HG02885 (cell line): ENCODE data around the gene CRYBG1.

ENCODE experiments used
- ATAC-seq: cut with Tn5 transposase; IDR thresholded peaks from one replicate; pipeline ENCODE4 v1.9.1; 2021; ENCODE audit warnings: mild to moderate bottlenecking; ENCODE audit not compliant: unreplicated experiment, poor library complexity

The CRYBG1 gene

DNA sequence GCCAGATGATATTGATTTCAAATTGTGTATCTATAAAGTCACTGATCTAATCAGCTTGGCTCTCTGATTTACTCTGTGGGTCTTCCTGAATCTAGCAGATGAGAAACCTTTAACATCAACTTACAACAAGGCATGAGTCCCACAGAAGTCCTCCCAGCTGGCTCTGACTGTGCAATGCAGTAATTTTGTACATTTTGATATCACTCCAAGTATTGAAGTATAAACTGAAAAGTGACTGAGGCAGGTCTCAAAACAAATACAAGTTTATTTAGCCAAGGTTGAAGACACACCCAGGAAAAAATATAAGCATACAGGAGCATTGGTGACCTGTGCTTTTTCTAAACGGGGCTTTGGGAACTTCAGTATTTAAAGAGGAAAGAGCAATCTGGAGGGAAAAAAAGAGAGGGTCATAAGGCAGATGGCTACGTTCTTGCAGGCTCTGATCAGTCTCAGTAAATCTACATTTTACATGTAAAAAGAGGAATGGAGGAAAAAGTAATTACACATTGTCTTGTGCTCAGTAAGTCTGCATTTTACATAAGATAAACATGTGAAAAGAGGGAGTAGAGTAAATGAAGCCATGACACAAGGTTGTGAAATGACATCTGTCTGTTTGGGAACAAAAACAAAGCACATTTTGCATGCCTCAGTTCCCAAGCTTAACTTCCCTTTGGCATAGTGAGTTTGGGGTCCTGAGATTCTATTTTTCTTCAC, 59.5 kb downstream of the CRYBG1 start:
- no peak for ATAC-seq

DNA sequence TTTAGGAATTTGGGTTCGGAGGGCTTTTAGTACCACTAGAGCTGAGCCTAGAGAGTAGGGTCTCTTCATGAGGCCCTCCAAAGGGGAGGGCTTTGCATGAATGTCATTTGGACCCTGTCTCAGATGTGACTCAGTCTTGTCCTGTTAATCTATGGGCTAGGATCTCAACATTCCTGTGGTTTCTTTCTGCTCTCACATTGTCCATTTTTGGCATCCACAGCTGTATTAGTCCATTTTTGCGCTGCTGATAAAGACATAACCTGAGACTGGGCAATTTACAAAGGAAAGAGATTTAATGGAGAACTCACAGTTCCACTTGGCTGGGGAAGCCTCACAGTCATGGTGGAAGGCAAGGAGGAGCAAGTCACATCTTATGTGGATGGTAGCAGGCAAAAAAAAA, 61.0 kb downstream of the CRYBG1 start:
- no peak for ATAC-seq

DNA sequence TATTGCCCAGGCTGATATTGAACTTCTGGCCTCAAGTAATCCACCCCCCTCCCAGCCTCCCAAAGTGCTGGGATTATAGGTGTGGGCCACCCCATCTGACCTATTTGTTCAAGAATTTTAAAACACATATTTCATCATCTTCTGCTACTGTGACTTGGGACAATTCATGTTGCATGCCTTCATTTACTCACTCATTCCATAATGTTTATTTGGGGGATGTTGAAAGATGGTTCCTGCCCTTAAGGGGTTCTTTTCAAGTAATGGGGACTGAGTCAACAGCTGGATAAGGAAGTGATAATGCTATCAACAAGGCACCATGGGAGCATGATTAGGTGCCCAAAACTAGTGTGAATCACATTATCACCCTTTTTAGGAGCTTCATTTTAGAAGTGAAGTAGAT, 62.0 kb downstream of the CRYBG1 start:
- no peak for ATAC-seq

DNA sequence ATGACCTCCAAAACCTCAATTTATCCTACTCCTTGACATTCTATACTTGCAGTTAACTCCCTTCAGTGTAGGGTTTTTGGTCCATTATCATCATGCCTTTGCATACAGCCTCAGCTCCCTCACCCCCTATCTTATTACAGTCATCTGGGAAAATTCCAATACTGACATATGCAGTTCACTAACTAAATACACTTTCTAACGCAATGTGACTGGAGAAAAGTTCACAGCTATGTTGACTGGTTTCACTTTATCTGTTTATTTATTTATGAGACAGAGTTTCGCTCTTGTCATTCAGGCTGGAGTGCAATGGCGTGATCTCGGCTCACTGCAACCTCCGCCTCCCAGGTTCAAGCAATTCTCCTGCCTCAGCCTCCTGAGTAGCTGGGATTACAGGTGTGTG, 64.9 kb downstream of the CRYBG1 start:
- ATAC-seq = no peak

DNA sequence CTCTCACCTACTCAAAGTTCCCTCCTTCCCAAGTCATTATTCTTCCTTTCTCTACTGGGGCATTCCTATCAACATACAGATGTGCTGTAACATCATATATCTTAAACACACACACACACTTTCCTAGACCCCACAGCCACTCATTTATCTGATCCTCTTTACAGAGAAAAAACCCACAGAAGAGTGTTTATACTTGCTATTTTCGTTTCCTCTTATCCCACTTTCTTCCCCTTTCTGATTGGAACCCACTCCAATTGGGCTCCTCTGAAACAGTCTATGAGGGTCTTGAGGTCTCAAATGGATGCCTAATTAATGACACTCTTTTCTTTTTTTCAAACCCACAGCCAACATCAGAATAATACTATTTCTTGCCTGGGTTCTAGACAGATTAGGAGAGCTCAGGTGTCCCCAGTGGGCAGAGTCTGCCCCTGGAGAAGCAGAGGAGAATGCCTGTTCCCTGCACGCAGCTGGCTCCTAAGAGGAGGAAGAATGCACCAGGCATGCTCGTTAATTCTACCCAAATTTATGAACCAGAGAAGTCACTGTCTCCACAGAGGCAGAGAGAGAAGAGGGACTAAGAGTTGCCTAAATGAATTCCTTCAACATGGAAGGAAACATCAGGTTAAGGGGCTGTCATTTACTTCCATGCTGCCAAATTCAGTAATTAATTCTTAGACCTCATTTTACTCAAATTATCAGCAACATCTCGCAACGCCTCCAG, 65.9 kb downstream of the CRYBG1 start:
- no peak for ATAC-seq

DNA sequence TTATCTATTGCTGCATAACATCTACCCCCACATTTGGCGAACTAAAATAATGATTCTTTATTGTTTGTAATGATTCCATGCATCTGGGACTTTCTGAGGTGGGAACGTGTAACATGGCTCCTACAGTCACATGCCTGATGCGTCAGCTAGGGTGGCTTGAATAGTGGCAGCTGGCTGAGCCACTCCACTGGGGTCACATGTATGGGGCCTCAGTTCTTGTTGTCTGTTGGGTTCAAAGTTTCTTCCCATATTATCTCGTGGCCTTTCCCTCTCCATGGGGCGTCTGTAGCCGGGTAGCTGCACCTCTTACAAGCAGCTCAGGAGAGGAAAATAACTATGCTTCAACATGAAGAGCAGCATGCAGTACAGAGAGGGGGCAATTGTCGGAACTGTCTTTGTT, 69.9 kb downstream of the CRYBG1 start:
- ATAC-seq = no peak

DNA sequence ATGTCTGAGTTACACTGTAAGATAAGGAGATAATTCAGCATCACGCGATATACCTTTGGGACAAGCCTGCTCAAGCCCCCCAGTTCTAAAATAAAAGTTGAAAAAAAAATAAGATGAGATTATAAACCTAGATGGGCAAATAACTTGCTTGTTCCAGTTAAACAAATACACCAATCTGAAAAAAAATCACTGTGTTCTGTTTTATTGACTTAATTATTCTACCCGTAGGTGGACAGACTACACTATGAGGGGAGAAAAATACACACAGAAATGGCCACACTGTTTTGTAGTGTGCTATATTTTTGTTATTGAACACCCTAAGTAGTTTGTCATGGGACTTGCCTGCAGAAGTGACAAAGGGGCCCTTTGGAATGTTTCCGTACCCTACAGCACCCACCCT, 70.9 kb downstream of the CRYBG1 start:
- ATAC-seq = no peak

DNA sequence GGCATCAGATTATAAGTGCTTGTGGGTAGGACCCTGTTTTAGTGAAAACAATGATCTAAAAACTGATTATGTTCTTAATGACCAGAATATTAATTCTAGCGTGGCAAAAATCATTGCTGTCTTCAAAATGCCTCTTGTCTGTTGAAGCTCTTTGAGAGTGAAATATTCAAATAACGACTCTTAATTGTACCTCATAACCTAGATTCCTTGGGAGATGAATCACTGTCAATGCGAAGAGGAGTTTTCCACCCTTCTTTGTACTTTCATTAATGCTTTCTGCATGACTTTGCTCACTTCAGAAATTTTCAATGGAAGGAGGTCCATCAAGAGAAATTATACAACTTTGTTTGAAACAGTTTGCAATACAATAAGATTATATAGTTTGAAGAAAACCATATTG, 71.5 kb downstream of the CRYBG1 start:
- no peak for ATAC-seq

DNA sequence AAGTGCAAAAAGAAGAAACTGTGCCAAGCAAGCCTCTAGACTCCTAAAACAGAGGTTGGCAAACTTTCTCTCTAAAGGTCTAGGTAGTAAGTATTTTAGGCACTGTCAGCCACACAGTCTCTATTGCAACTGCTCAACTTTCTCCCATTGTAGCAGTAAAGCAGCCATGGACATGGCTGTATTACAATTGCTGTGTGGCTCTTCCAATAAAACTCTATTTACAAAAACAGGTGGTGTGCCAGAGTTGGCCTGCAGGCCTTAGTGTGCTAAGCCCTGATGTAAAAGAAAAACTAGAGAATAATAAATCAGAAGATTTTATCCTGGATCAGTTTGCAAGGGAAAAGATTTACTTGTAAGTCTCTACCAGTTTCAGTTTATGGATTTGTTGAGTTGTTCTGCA, 74.0 kb downstream of the CRYBG1 start:
- no peak for ATAC-seq

DNA sequence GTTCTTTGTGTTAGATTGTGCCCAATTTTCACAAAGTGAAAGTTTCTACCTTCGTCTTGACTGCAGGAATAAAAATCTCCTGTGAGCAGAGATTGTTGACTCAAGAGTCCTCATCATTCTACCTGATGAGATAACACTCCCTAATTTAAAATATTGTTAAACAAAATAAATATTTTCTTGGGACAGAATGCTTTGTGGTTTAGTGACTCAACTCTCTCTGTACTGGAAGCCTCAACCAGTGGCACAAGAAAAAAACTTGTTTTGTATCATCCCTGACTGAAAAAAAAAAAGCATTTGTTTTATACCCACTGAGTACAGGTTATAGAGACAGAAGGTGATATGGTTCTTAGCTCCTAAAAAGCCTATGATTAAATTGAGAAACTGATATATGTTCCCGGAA, 78.9 kb downstream of the CRYBG1 start:
- ATAC-seq = no peak

DNA sequence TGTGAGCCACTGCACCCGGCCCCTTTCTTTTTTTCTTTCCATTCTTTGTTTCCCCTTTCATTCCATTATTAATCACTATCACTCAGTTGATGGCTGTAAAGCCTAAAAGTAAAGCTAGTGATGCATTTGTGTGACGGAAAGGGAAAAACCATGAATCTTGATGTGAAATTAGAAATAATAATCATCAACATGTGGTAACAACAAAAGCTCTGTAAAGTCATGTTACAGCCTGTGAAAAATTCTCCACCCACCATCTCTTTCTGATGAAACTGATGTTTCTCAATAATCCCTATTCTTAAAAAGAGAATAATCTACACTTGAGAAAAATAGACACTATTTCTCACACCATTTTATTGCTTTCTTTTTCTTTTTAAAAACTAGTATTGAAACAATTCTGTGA, 80.0 kb downstream of the CRYBG1 start:
- ATAC-seq = no peak

DNA sequence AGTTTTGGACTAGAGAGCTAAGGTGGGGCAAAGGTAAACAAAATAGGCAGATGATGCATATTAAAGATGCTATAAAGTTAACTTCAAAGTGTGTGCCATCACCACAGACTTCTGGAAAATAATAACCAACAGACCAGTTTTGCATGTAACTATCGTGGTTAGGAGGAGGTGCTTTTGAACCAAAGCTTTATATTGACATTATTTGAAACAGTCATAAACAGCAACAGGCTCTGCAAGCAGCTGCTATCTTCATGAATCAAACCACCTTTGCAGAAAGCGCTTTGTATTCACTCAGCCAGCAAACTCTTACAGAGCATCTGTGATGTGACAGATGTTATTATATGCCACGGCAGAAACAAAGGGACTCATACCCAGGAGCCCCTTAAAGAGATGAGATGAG, 81.9 kb downstream of the CRYBG1 start:
- no peak for ATAC-seq

DNA sequence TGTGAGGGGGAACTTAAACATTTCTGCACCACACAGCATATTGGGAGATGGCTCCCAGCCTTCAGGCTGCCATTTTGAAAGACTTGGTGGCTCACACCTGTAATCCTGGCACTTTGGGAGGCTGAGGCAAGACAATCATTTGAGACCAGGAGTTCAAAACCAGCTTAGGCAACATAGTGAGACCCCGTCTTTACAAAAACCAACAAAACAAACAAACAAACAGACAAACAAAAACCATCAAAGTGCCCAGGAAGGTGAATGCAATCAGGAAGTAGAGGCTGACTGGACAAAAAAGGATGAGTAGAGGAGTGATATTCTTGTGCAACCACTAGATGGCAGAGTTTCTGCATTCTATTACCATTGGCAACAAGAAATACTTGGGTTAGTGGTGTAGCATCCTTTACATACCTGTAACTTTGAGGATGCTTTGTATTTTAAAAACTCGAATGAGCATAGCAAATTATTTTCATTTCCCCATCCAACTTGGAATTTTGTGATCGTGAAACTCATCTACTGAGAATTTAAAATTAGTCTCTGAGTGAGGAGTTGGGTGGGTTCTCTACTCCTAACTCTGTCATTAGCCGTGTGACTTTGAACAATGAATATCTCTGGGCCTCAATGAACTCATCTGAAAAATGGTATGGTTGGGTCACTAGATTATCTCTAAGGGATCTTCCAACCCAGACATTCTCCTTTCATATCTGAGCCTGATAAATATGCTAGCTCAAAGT, 84.4 kb downstream of the CRYBG1 start:
- ATAC-seq = peak; percentile 71

DNA sequence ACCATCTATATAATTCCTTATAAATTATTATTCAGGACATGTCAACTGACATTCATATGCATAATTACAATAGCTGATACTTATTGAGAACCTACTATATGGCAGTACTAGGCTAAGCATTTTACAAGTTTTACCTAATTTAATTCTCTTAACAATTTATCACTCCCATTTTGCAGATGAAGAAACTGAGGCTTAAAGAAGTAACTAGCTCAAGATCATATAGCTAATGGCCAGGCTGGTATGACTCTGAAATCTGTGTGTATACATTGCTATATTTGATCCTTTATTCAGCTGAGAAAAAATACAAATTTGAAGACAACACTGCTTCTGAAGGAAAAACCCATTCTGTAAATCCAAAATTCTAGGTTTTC, 85.0 kb downstream of the CRYBG1 start:
- no peak for ATAC-seq

DNA sequence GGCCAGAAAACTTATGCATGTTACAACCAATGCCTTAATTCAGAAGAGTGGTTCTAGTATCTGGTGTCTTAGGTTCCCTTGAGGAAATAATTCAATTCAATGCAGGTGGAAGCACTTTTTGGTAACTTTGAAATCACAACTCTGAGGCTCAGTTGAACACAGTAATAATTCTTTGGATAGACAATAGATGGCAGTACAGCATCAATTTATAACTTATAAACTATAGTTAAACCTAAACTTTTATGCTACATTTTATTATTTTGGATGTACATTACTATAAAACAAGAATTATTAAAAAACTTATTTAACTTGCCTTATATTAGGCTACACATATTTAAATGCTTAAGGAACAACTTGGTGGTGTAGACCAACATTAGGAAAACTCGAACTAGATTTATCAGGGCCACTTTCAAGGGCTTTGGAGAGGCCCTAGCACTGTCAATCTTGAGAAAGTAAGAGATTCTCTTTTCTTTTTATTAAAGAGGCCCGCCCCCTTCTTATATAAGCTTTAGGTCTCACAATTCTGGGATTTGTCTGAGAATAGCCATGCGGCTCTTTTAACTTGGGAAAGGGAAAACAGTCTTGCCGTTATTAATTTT, 85.9 kb downstream of the CRYBG1 start:
- ATAC-seq = no peak

DNA sequence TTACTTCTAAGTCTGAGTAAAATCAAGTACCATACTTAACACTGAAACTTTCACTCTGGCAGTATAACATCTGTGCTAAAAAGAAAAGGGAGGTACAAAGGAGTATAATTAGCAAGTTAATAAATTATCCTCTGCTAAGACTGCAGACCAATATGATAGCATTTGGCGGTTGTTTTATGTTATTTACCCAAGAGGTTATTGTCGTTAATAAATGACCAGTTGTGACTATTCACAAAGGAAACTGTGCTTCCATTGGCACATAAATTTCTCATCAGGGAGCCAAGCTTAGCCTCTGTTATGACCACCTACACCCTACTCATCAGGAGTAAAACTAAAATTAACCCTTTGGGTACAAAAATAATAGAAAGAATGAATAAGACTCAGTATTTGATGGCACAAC, 86.5 kb downstream of the CRYBG1 start:
- no peak for ATAC-seq

DNA sequence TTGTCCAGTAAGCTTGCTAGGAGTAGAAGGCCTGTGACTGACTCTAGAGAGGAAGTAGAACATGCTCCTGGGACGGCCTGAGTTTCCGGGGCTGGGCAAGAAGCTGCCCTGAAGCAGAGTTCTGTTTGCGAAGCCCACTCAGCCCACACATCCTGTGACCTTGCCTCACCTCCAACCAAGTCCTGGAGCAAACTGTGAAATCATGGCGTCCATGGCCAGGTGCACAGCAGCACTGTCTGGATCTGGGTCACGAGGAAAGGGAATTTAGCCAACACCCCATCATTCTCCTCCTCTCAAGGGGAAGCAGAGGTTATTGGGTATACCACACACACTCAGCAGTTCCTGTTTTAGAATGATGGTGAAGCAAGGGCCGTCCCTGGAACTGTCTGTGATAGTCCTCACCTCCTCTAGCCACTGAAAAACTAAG, 87.5 kb downstream of the CRYBG1 start:
- ATAC-seq = peak; percentile 62

DNA sequence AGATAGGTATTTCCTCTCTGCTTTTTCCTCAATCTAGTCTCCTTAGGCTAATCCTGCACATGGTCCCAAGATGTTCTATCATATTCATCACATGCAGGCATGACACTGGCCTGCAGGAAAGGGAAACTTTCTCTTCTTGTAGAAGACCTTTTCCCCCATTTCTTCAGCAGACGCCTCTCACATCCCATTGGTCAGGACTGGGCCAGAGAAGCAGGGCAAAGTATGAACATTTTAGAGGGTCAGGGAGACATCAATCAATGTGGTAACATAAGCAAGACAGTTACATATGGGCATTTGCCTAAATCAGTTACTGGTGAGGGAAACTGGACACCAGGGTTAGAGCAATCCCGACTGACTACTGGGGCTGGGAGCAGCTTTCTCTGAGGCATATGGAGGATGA, 90.1 kb downstream of the CRYBG1 start:
- ATAC-seq = no peak

DNA sequence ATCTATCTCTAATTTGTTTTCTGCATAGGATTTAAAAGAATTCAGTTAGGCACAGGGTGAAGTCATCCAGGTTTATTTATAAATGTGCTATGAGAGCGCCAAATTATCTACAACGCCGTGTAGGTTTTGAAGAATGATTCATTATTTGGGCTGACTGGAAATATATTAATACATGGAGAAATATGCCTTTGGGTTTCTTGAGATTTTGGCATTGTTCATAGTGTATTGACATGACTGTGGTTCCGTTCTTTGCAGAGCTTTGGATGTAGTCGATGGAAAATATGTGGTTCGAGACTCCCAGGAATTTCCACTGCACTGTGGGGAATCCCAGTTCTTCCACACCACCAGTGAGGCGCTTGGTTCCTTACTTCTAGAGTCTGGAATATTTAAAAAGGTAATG, 90.9 kb downstream of the CRYBG1 start:
- ATAC-seq = no peak

DNA sequence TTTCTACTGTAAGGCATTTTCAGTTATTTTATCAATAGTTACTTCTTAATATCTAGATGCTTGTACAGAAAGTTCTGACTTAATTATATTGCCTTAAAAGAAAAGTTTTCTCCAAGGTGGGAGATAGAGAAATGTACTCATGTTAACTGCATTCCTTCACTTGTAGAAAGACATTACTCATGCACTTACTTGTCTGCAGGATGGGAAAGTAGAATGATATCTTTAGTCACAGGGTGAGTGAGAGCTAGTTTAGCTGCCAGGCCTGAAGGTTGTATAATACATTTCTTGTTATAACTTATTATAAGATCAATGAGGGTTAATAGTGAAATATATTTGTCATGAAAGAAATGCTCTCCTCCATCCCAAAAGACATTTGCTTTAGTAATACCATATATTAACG, 92.1 kb downstream of the CRYBG1 start:
- no peak for ATAC-seq

DNA sequence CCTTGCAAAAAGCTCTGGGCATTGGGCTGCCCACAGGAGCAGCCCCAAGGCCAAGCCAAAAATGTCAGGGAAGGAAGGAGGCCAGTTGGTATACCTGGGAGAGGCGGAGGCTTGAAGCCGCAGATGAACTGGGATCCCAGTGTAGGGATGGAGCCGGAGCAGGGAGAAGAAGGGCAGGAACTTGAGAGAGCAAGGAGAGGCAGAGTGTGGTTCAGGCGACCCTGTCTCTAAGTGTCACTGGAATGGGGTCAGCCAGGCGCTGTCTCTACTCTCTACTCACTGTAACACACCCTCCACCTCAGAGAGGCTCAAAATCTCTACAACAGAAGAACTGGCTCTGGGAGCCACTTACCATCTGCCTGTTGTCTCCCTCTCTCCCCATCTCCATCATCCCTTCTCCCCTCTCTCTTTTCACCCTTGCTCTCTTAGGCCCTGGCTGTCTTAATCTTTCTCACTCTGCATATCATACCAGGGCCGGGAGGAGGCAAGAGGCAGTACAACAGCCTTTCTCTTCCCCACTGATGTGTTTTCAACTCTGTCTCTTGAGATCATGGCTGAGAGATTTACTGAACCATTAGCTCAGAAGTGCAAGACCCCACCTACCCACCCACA, 93.3 kb downstream of the CRYBG1 start:
- ATAC-seq = no peak
